Peyer's patch (tissue), 4 donors: ENCODE results near the gene BICRAL.
"Not testable (repeated sequence)": the region's sequence is repeated elsewhere in the genome, so short reads cannot be mapped to it uniquely, and the experiment has no call there.

Source experiments
- CTCF ChIP-seq, 6 experiments: fragments of 450-650 bp in 4 of 6; fragments of 200-600 bp in 2 of 6; sonication (generic) in 1 of 6; IDR thresholded peaks; one replicate each; pipeline ENCODE4 v1.5.1; 2017 to 2019; ENCODE audit warnings: antibody characterized with exemption in 6 of 6, mild to moderate bottlenecking in 3 of 6, moderate library complexity in 1 of 6
- POLR2A ChIP-seq, 2 donors: fragments of 450-650 bp; IDR thresholded peaks; one replicate each; pipeline ENCODE4 v1.5.1; 2017; ENCODE audit warnings: antibody characterized with exemption in 2 of 2, mild to moderate bottlenecking in 2 of 2, moderate library complexity in 2 of 2

GRCh38 chr6:42888201-42888600, 106.3 kb downstream of the BICRAL start:
- not testable (repeated sequence) for TF ChIP-seq CTCF, POLR2A (IDR thresholded peaks at IDR 0.05)
